ENCODE data around the gene ERMP1.

ERMP1 gene

GRCh38 chr9:5825223-5825622 is 7.7 kb downstream of the ERMP1 start:
- DNase-seq (ENCODE audit: low read depth): no peak
- no peak overlapping the region for H3K4me3 ChIP-seq (ENCODE audit: low read depth, low read length)
- TF ChIP-seq, protein P1, sequence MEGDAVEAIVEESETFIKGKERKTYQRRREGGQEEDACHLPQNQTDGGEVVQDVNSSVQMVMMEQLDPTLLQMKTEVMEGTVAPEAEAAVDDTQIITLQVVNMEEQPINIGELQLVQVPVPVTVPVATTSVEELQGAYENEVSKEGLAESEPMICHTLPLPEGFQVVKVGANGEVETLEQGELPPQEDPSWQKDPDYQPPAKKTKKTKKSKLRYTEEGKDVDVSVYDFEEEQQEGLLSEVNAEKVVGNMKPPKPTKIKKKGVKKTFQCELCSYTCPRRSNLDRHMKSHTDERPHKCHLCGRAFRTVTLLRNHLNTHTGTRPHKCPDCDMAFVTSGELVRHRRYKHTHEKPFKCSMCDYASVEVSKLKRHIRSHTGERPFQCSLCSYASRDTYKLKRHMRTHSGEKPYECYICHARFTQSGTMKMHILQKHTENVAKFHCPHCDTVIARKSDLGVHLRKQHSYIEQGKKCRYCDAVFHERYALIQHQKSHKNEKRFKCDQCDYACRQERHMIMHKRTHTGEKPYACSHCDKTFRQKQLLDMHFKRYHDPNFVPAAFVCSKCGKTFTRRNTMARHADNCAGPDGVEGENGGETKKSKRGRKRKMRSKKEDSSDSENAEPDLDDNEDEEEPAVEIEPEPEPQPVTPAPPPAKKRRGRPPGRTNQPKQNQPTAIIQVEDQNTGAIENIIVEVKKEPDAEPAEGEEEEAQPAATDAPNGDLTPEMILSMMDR (IDR thresholded peaks at IDR 0.05; ENCODE audit: control insufficient read depth, extremely low read depth, insufficient read depth): no peak

DNA sequence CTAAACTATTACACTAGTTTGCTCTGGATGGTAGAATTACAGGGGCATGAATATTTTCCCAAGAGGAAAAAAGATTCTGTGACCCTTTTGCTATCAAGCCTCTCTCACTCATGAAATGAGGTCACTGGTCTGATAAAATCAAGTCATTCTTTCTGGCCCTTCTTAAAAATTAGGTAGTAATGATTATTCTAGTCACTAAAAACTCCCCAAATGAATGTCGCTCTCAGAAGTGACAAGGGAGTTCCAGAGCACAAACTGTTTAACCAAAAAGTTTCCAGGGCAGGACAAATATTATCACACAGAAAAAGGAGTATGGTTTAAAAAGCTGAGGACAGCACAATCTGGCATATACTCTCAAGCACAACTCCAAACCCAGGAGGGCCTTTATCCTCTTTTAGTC is 12.5 kb downstream of the ERMP1 start:
- TF ChIP-seq, protein P1 (IDR thresholded peaks at IDR 0.05; ENCODE audit: control insufficient read depth, extremely low read depth, insufficient read depth): no peak
- DNase-seq (ENCODE audit: low read depth): no peak
- no peak overlapping the region for H3K4me3 ChIP-seq (ENCODE audit: low read depth, low read length)

DNA sequence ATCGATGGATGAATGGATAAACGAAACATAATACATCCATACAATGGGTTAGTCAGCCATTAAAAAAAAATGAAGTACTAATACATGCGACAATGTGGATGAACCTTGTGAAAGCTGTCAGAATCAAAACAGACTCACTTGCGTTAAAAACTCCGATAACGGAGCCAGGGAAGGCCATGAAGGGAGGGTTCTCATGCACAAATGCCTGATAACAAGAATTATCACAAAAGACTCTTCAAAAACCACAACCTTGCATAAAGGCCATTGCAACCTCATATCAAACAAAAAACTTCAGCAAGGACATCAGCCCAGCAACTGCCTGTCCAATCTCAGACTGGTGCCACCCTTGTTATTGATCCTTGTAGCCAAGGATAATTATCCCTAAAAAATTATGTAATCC is 13.7 kb downstream of the ERMP1 start:
- no peak overlapping the region for H3K4me3 ChIP-seq (ENCODE audit: low read depth, low read length)
- DNase-seq (ENCODE audit: low read depth): no peak
- TF ChIP-seq, protein P1 (IDR thresholded peaks at IDR 0.05; ENCODE audit: control insufficient read depth, extremely low read depth, insufficient read depth): no peak

- no peak for DNase-seq (ENCODE audit: low read depth)
- TF ChIP-seq, protein P1 (IDR thresholded peaks at IDR 0.05; ENCODE audit: control insufficient read depth, extremely low read depth, insufficient read depth): no peak
- H3K4me3 ChIP-seq (ENCODE audit: low read depth, low read length): no peak overlapping the region
Measured at GRCh38 chr9:5818424-5819142, 14.3 kb downstream of the ERMP1 start.

DNA sequence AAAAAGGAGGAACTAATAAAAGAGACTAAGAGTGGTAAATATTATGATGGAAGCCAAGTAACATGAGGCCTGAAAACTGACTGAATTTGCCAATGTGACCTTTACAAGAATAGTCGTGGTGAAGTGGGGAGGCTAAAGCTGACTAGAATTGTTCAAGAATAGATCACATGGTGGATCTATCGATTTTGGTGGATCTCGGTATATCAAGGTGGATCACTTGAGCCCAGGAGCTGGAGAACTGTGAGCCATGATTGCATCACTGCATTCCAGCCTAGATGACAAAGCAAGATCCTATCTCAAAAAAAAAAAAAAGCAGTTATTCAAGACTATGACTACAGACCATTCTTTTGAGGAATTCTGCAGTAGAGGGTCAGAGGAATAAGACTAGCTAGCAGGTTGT is 15.1 kb downstream of the ERMP1 start:
- DNase-seq (ENCODE audit: low read depth): no peak
- TF ChIP-seq, protein P1 (IDR thresholded peaks at IDR 0.05; ENCODE audit: control insufficient read depth, extremely low read depth, insufficient read depth): no peak
- H3K4me3 ChIP-seq (ENCODE audit: low read depth, low read length): no peak overlapping the region

- no peak overlapping the region for H3K4me3 ChIP-seq (ENCODE audit: low read depth, low read length)
- DNase-seq (ENCODE audit: low read depth): no peak
- TF ChIP-seq, protein P1 (IDR thresholded peaks at IDR 0.05; ENCODE audit: control insufficient read depth, extremely low read depth, insufficient read depth): no peak
Measured at GRCh38 chr9:5815461-5815860, 17.5 kb downstream of the ERMP1 start.

GRCh38 chr9:5813824-5814223 is 19.1 kb downstream of the ERMP1 start:
- TF ChIP-seq, protein P1 (IDR thresholded peaks at IDR 0.05; ENCODE audit: control insufficient read depth, extremely low read depth, insufficient read depth): no peak
- H3K4me3 ChIP-seq (ENCODE audit: low read depth, low read length): no peak overlapping the region
- no peak for DNase-seq (ENCODE audit: low read depth)
